Loucy (cell line): ENCODE results near the gene SCYGR3.
"Not testable (repeated sequence)": the region's sequence is repeated elsewhere in the genome, so short reads cannot be mapped to it uniquely, and the experiment has no call there.

Source experiments
- H2AFZ ChIP-seq: fragments of 200-600 bp; sonication (generic); 2 replicates; pipeline ENCODE4 v1.6.0; 2016; ENCODE audit warnings: antibody characterized with exemption, mild to moderate bottlenecking, low read length, moderate library complexity
- H3F3A ChIP-seq: fragments of 200-600 bp; 2 replicates; pipeline ENCODE4 v1.6.0; 2016; ENCODE audit warnings: antibody characterized with exemption, low read depth, mild to moderate bottlenecking
- H3K27me3 ChIP-seq: fragments of 200-600 bp; sonication (generic); 2 replicates; pipeline ENCODE4 v1.6.1; 2014; ENCODE audit warnings: low read length, mild to moderate bottlenecking; ENCODE audit not compliant: insufficient read depth, poor library complexity, severe bottlenecking
- H3K36me3 ChIP-seq: fragments of 200-600 bp; sonication (generic); 2 replicates; pipeline ENCODE4 v1.6.1; 2016; ENCODE audit warnings: low read length; ENCODE audit not compliant: insufficient read depth
- H3K4me1 ChIP-seq: fragments of 200-600 bp; sonication (generic); 2 replicates; pipeline ENCODE4 v1.5.1; 2014; ENCODE audit warnings: low read length, mild to moderate bottlenecking; ENCODE audit not compliant: insufficient read depth, poor library complexity, severe bottlenecking
- H3K4me2 ChIP-seq: fragments of 200-600 bp; sonication (generic); 2 replicates; pipeline ENCODE4 v1.6.0; 2014; ENCODE audit warnings: antibody characterized with exemption, low read length, low read depth, mild to moderate bottlenecking; ENCODE audit not compliant: poor library complexity, severe bottlenecking
- H3K4me3 ChIP-seq: fragments of 200-600 bp; sonication (generic); 2 replicates; pipeline ENCODE4 v1.5.1; 2014; ENCODE audit warnings: low read length, mild to moderate bottlenecking, mixed read lengths; ENCODE audit not compliant: poor library complexity, severe bottlenecking
- H3K79me2 ChIP-seq: fragments of 200-600 bp; sonication (generic); 2 replicates; pipeline ENCODE4 v1.6.1; 2014; ENCODE audit warnings: low read length; ENCODE audit not compliant: insufficient read depth
- H3K9ac ChIP-seq: fragments of 200-600 bp; sonication (generic); 2 replicates; pipeline ENCODE4 v1.6.0; 2014; ENCODE audit warnings: mild to moderate bottlenecking, low read depth, low read length, moderate library complexity; ENCODE audit not compliant: poor library complexity, severe bottlenecking
- H3K9me2 ChIP-seq: fragments of 200-600 bp; sonication (generic); replicated peaks from 2 replicates; pipeline ENCODE4 v1.6.1; 2016; ENCODE audit warnings: low read depth, low read length, mixed read lengths
- H3K9me3 ChIP-seq: fragments of 200-600 bp; sonication (generic); 2 replicates; pipeline ENCODE4 v1.6.1; 2014; ENCODE audit warnings: mild to moderate bottlenecking, antibody characterized with exemption, low read length, low read depth; ENCODE audit not compliant: insufficient read depth
- H4K20me1 ChIP-seq: fragments of 200-600 bp; sonication (generic); 2 replicates; pipeline ENCODE4 v1.6.0; 2014; ENCODE audit warnings: antibody characterized with exemption, low read length, mild to moderate bottlenecking; ENCODE audit not compliant: insufficient read depth, poor library complexity, severe bottlenecking
- EZH2phosphoT487 ChIP-seq: fragments of 200-600 bp; IDR thresholded peaks from 2 replicates; pipeline ENCODE4 v1.6.1; 2018; ENCODE audit warnings: antibody characterized with exemption, mild to moderate bottlenecking, moderate library complexity, borderline replicate concordance
- TF ChIP-seq, protein P1 (sequence below): fragments of 200-600 bp; sonication (generic); conservative IDR thresholded peaks from 2 replicates; pipeline ENCODE4 v1.5.1; 2014; ENCODE audit warnings: mild to moderate bottlenecking, antibody characterized with exemption, low read length

SCYGR3 gene

DNA sequence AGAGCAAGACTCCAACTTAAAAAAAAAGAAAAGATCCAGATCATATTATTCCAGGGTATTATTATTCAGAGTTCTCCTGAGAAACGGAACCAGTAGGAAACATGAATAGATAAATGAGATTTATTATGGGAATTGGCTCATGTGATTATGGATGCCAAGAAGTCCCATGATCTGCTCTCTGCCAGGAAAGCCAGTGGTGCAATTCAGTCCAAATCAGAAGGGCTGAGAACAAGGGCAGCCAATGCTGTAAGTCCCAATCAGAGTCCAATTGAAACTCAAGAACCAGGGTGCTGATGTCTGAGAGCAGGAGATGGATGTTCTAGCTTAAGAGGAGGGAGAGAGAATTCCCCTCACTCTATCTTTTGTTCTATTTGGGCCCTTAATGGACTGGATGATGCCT is 8.2 kb downstream of the SCYGR3 start:
- no peaks in the 10 kb centered on the region for H3K9me3 ChIP-seq
- H3K79me2 ChIP-seq = no peaks in the 10 kb centered on the region
- H4K20me1 ChIP-seq = no peaks in the 10 kb centered on the region
- no peaks in the 10 kb centered on the region for H3K4me1 ChIP-seq
- no peak overlapping the region for H3K4me2 ChIP-seq
- H3K9ac ChIP-seq = no peak overlapping the region
- H3K36me3 ChIP-seq = no peaks in the 10 kb centered on the region
- no peaks in the 10 kb centered on the region for H3F3A ChIP-seq
- no peak overlapping the region for H3K4me3 ChIP-seq
- no peaks in the 10 kb centered on the region for H3K9me2 ChIP-seq
- H2AFZ ChIP-seq = no peak overlapping the region
- no peaks in the 10 kb centered on the region for H3K27me3 ChIP-seq
- TF ChIP-seq, protein P1, sequence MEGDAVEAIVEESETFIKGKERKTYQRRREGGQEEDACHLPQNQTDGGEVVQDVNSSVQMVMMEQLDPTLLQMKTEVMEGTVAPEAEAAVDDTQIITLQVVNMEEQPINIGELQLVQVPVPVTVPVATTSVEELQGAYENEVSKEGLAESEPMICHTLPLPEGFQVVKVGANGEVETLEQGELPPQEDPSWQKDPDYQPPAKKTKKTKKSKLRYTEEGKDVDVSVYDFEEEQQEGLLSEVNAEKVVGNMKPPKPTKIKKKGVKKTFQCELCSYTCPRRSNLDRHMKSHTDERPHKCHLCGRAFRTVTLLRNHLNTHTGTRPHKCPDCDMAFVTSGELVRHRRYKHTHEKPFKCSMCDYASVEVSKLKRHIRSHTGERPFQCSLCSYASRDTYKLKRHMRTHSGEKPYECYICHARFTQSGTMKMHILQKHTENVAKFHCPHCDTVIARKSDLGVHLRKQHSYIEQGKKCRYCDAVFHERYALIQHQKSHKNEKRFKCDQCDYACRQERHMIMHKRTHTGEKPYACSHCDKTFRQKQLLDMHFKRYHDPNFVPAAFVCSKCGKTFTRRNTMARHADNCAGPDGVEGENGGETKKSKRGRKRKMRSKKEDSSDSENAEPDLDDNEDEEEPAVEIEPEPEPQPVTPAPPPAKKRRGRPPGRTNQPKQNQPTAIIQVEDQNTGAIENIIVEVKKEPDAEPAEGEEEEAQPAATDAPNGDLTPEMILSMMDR = no peak
- no peak for TF ChIP-seq EZH2phosphoT487

DNA sequence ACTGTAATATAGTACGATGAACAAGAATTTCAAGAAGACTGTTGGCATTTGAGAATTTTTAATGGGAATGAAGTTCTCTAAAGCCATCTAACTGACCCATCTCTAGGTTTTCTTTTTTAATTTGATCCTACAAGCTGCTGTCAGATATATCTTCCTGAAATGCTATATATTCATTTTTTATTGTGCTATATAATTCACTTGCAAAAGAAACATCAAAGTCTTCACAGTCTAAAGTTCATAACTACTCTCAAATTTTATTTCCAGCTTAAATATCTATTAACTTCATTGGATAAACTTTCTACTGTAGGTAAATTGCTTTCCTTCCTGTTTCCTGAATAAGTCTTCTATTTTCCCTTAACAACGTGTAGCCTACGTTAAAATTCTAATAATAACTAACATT is 12.3 kb downstream of the SCYGR3 start:
- Histone ChIP-seq H3K36me3 (no peaks in the 10 kb centered on the region), H3K9me3 (no peaks in the 10 kb centered on the region), H4K20me1 (no peaks in the 10 kb centered on the region), H3K4me1 (no peaks in the 10 kb centered on the region), H2AFZ (no peak overlapping the region), H3F3A (no peaks in the 10 kb centered on the region), H3K9me2 (no peaks in the 10 kb centered on the region), H3K4me2 (no peak overlapping the region), H3K27me3 (no peaks in the 10 kb centered on the region), H3K4me3 (no peak overlapping the region), H3K9ac (no peak overlapping the region), H3K79me2 (no peaks in the 10 kb centered on the region)
- no peak for TF ChIP-seq EZH2phosphoT487

DNA sequence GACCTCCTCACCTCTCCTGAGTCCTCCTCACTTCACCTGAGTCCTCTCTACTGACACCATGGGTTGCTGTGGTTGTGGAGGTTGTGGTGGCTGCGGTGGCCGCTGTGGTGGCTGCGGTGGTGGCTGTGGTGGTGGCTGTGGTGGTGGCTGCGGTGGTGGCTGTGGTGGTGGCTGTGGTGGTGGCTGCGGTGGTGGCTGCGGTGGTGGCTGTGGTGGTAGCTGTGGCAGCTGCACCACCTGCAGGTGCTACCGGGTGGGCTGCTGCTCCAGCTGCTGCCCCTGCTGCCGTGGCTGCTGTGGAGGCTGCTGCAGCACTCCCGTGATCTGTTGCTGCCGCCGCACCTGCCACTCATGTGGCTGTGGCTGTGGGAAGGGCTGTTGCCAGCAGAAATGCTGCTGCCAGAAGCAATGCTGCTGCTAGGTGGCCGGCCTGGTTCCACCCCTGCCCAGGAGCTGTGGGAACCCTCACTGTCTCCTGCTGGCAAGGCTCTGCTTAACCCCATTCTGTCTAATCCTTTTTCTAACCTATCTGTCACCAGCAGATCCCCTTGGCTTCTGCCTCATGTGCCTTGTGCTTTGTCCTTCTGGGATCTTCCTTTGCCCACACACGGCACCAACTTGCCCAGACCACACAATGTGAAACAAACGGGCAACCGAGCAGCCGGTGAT is 15.7 kb downstream of the SCYGR3 start, which contains the start of gene SCYGR2:
TSS of gene SCYGR2 (plus strand) at position 59 of the 669 bp plus-strand sequence. CDS start at position 59, 0 bp downstream.
- H3K4me2 ChIP-seq, H2AFZ ChIP-seq, H3F3A ChIP-seq, H3K79me2 ChIP-seq, H4K20me1 ChIP-seq, H3K27me3 ChIP-seq, H3K9me2 ChIP-seq, H3K36me3 ChIP-seq, H3K9ac ChIP-seq, H3K4me1 ChIP-seq, H3K9me3 ChIP-seq, H3K4me3 ChIP-seq: not testable (repeated sequence)

DNA sequence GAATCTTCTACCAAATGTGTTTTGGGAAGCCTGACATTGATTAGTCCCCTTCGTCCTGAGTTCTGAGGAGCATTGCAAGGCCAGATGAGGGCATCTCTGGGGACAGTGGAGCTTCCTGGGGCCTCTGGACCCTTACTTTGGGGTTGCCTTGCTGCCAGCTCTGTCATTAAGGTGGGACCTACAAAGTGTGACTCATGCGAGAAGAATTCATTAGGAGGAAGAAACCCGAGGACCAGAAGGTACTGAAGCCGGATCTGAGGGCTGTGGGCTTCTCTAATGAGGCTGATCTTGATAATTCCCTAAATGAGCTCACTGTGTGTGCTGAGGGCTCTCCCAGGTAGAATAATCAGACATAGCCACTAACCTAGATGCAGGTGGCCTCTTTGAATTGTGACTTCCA is 16.6 kb downstream of the SCYGR3 start:
- no peaks in the 10 kb centered on the region for H3K79me2 ChIP-seq
- no peak overlapping the region for H2AFZ ChIP-seq
- H3K9me2 ChIP-seq = no peaks in the 10 kb centered on the region
- no peak overlapping the region for H3K9ac ChIP-seq
- no peak overlapping the region for H3K4me3 ChIP-seq
- no peaks in the 10 kb centered on the region for H3K36me3 ChIP-seq
- H3F3A ChIP-seq = no peaks in the 10 kb centered on the region
- TF ChIP-seq, protein P1 = no peak
- TF ChIP-seq EZH2phosphoT487 = no peak
- H3K27me3 ChIP-seq = no peaks in the 10 kb centered on the region
- no peaks in the 10 kb centered on the region for H4K20me1 ChIP-seq
- no peaks in the 10 kb centered on the region for H3K9me3 ChIP-seq
- H3K4me2 ChIP-seq = no peak overlapping the region
- no peaks in the 10 kb centered on the region for H3K4me1 ChIP-seq
